HG02588 (cell line): ENCODE measurements around the gene CMKLR1.

ENCODE experiments used
- ATAC-seq: cut with Tn5 transposase; IDR thresholded peaks from one replicate; pipeline ENCODE4 v1.9.1; 2021; ENCODE audit warnings: mild to moderate bottlenecking, moderate library complexity; ENCODE audit not compliant: unreplicated experiment

CMKLR1 gene

GRCh38 chr12:108302016-108302402 lies 37.1 kb downstream of the CMKLR1 start:
- ATAC-seq, result no peak

DNA sequence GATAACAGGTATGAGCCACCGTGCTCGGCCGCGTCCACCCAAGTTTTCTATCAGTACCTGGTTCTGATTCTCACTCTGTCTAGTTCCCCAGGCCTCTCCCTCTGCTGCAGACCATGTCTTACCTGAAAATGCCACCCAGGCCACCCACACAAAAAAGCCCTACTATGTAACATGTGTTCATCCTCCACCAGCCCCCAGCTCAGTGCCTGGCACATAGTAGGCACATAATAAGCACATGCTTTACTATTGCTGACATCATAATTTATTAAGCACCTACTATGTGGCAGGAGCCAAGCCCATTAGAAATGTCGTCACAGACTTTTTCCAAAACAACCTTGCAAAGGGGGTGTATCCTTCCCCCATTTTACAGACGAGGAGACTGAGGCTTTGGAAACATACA lies 37.8 kb downstream of the CMKLR1 start:
- ATAC-seq, result no peak

DNA sequence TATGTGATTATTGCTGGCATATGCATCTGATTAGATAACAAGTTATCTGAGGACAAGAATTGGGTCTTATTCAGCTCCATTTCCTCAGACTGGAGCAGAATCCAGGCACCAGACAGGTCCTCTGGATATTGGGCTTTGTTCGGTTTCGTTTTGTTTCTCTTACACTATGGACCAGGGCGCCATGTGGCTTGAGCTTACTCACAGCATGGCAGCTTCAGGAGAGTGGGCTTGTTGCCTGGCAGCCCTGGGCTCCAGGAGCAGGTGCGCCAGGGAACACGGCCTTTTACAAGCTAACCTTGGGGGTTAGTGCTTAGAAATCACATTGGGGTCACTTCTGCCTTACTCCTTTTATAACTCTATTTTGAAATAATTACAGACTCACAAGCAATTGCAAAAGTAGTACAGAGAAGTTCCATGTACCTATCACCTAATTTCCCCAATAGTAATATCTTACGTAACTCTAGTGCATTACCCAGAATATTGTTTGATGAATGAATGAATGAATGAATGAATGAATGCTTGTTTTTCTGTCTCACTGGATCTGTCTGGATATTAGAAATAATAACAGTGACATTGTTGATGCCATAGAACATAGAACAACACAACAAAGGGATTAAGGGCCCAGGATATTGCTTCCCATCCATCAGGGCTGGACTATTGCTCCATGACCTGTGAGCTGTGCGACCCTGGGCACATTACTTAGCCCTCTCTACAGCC lies 39.0 kb downstream of the CMKLR1 start:
- ATAC-seq, result no peak

GRCh38 chr12:108299516-108299915 lies 39.6 kb downstream of the CMKLR1 start:
- no peak for ATAC-seq

GRCh38 chr12:108298761-108299275 lies 40.3 kb downstream of the CMKLR1 start:
- no peak for ATAC-seq

- no peak for ATAC-seq
These were observed 41.0 kb downstream of the CMKLR1 start for GRCh38 chr12:108297895-108298760.

DNA sequence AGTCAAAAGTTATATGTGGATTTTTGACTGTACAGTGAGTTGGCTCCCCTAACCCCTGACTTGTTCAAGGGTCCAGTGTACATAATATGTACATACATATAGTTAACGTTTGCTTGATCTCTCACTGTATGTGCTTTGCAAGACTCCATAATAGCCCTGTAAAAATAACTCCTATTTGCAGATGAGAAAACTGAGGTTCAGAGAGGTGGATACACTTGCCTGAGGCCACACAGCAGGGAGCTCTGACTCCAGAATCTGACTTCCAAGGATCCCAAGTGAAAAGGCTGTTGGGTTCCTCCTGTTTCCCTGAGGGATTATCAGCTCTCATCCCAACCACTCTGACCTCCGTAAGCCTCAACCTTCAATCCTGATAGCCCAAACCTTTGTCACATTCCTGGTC lies 41.7 kb downstream of the CMKLR1 start:
- ATAC-seq, result no peak

GRCh38 chr12:108296945-108297344 lies 42.2 kb downstream of the CMKLR1 start:
- no peak for ATAC-seq

DNA sequence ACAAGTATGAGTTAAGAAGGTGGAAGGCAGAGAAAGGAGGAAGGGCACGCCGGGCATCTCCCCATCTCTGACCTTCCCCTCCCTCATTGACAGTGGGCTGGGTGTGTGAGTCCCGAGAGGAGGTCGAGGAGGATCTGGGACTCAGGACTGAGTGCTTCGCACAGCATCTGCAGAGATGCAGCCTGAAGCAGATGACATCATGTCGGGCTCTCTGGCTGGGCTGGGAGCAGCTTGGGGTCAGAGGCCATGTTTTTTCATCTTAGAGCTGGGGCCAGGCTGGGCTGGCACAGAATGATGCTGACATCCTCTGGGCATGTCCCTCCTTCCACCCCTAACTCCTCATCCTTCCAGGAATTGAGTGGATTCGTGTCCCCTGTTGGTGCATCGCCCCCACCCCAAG lies 43.5 kb downstream of the CMKLR1 start:
- ATAC-seq, result no peak

DNA sequence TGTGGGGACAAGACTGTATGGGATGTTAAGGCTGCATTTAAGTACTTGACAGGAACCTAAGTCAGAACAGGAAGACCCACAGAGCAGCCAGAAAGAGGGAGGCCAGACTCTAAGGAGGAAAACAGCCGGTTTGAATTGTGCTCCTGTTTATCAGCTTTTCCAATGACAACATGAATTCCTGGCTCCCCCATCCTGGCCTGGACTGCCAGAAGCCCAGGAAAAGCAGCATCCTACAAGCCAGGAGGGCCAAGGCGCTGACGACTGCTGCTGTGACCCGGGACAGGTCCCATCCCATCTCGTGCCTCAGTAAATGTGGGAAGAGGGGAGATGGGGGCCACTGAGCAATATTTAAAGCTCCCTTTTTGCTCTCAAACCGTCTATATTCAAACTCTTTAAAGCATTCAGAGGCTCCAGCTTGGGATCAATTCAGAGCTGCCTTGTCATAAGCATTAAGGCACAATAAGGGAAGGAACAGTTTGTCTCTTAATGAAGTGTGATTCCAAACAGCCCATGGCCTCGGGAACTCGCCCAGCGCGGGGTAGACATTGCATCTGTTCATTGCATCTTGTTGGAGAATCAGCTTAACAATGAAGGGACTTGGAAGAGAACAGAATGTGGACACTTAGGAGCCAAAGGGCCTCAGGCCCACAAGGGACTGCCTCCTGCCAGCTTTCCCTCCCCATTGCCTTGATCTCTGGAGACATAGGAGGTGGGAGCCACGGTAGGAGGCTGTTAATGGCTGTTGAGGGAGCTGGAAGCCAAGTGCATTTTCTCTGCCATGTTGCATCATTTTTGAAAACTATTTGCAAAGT lies 49.6 kb downstream of the CMKLR1 start:
- no peak for ATAC-seq

- no peak for ATAC-seq
These were observed 51.9 kb downstream of the CMKLR1 start for GRCh38 chr12:108287227-108287626.

GRCh38 chr12:108285016-108285415 lies 54.1 kb downstream of the CMKLR1 start:
- ATAC-seq, result no peak

- ATAC-seq, result no peak
These were observed 54.9 kb downstream of the CMKLR1 start for GRCh38 chr12:108284163-108284562.

DNA sequence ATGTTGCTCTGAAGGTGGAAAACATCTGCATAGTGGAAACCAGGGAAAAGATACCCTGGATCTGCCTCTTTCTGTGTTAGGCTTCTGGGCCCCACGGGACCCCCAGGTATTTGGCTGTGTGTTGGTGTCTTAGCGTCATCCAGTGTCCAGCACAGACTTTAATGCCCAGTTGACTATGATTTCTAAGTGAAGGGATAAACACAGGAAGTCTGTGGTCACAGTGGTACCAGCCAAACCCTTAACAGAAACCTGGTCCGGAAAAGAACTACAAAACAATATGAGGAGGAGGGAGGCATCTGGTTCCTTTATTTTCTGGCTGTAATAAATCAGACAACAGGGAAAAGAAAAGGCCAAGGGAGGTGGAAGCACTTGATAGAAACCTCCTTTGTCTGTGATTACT lies 56.4 kb downstream of the CMKLR1 start:
- ATAC-seq, result no peak

GRCh38 chr12:108282160-108282559 lies 57.0 kb downstream of the CMKLR1 start:
- ATAC-seq, result no peak

DNA sequence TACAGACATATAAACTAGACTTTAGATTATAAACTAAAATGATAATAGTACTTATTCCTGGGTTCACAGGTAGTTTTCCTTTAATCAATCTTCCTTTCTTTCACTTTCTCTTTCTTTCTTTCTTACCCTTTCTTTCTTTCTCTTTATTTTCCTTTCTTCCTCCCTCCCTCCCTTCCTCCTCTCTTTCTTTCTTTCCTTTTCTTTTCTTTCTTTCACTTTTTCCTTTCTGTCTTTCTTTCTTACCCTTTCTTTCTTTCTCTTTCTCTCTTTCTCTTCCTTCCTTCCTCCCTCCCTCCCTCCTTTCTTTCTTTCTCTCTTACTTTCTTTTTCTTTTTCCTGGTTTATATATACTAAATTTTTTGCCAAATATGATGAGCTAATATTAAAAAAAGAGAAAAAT lies 61.5 kb downstream of the CMKLR1 start:
- ATAC-seq, result no peak

GRCh38 chr12:108273217-108273616 lies 65.9 kb downstream of the CMKLR1 start:
- no peak for ATAC-seq

GRCh38 chr12:108271951-108272872 lies 66.9 kb downstream of the CMKLR1 start:
- no peak for ATAC-seq

DNA sequence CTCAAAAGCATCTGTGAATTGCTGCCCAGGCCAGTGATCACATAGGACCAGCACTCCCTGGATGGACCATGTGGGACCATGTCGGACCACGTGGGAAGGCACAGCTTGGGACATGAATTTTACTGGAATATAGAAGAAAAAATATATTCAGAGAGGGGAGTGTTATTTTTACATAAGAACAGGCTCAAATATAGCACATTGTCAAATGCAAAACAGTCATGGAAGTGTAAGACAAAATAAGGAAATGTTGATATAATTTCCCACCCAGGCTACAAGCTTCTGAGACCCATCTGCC lies 68.3 kb downstream of the CMKLR1 start:
- no peak for ATAC-seq
